LoVo (cell line): Measurements from ENCODE around the gene PLXNA2.

Experiments
- DNase-seq: peaks from one replicate; pipeline ENCODE4 v3.0.0-alpha.2; 2016; ENCODE audit warnings: low spot score

PLXNA2 gene

DNA sequence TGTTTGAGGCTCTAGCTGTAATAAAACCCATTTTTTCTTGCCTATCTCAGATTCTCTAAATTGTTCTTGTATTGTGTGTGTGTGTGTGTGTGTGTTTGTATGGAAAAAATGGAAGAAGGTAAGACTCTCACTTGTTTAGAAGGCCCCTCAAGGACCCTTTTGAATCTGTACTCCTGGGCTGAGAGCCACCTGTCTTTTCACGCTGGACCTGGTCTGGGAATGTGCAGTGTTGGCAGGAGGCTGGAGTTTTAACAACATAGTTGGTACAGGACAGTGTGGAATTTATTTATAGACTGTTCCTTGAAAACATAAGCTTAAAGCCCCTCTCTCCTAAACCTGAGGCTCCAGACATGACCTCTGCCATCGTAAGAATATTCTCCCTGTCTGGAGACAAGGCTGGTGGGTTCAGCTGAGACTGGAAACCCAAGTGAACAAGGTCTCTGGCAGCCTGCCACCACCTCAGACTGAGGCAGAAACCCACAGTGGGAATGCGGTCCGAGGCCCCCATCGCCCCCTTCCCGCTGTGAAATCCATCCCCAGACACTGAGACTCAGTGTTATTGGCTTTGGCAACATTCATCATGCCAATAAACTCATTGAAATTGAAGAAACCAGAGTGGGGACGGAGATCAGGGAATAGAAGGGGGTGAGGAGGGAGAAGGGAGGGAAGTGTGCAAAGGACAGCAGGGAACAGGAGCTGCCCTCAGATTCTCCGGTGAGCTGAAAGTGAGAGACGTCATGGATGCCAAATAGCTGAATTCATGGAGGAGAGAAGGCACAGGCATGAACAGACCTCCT, 24.6 kb upstream of the PLXNA2 start:
- no peak for DNase-seq

DNA sequence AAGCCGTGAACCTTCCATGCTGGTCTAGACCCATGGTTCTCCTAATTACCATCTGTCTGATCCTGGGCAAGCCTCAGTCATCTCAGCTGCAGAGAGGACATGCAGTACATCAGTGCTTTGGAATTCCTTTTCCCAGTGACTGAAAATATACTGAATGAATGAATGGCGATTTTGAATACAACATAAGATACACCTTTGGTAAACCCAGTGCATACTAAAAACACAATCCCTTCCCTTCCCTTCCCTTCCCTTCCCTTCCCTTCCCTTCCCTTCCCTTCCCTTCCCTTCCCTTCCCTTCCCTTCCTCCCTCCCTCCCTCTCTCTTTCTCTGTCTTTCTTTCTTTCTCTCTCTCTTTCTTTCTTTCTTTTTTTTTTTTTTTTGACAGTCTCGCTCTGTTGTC, 21.3 kb upstream of the PLXNA2 start:
- DNase-seq: no peak

DNA sequence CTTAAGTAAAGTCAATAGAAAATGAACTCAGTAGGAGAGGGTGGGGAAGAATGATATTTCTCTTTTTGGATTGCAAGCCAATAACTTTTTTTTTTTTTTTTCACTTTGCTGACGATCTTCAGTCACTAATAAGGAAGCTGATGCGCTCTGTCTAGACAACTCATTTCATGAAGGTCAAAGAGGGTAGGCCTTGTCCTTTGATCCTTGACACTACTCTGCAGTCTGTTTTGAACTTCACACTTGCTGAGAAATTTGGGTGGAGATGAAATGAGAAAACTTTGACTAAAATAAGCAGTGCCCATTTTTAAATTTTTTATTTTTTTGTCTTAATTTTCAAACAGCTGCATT, 20.9 kb upstream of the PLXNA2 start:
- no peak for DNase-seq

DNA sequence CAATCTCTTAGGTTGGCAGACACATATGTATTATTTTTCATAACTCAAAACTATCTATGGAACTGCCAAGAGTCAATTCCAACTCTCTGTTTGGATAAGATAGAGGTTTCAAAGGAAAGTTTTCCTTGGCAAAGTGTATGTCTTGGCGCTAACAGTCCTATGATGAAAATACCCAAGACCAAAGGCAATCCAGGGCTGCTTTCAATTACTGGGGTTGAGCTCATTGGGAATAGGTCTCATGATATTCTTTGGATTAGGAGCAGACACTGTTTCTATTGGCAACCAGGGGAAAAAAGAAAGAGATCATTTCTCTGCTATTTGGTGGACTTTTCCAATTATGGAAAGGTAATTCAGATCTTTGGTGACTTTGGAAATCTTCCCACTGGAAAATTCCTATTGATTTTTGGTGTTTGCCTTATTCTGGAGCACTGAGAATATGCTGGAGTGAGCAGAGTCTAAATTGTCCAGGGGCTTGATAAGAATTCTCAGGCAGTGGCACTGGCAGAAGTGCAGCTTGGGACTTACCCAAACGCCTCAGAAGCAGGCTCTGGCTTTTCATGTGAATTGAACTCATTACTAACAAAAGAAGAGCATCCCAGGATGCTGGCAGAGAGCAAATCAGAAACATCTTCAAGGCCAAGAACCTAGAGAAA, 20.4 kb upstream of the PLXNA2 start:
- no peak for DNase-seq

DNA sequence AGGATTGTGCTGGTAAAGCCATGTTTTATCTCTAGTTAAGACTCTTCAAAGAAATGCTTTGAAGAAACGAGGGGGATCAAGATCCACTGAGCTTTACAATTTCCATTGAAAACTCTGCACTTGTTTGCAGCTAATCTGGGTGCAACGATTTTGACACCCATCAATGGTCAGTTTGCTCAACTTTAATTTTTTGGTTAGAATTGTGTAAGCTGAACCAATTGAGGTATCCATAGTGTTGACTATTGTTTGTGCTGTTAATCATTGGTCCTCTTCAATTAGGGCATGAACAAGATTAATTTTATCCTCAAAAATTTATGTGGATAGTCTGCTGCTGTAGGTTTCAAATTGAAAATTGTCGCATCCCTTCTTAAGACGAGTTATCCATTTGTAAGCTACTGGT, 17.7 kb upstream of the PLXNA2 start:
- no peak for DNase-seq

DNA sequence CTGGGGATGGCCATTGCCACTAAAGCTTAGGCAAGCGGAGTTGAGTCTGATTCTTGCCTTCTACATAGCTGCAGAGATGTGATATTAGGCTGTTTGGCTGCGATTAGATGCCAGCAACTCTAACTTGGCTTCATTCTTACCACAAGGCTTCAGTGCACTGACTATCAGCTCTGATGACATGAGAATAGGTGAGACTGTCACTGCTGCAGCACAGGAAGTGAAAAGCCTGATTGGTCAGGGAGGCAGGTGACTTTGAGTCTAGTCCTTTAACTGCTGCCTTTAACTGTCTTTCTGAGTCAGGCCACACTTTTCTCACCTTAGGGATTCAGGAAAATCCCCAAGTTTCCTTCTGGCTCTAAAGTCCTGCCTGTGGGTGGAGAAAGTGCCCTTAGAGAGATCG, 14.1 kb upstream of the PLXNA2 start:
- no peak for DNase-seq

DNA sequence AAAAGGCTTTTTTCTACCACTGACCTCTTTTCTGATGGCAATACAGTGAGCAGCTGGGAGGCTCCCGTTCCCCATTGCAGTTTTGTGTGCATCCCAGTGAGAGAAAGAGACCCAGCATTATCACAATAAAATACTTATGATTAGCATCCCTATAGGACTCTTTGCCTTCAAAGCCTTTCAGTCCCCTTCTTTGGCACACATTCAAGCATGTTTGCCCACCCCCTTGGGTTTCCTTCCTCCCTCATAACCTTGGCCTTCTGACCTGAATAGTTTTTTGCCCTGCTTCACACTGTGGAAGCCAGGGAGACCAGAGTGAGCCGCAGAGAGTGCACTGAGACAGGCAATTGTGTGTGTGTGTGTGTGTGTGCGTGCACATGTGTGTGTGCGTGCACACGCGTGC, 13.2 kb upstream of the PLXNA2 start:
- no peak for DNase-seq

DNA sequence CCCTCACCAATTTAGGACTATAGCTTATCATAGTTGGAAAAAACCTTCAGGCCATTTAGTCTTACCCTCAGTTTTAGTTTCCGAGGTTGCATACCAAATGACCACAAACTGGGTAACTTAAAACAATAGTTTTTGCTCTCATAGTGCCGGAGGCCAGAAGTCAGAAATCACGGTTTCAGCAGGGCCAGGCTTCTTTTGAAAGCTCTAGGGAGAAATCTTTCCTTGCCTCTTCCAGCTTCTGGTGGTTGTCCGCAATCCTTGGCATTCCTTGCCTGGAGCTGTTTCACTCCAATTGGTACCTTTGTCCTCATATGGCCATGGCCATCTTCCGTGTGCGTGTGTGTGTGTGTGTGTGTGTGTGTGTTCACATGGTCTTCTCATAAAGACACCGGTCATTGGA, 12.4 kb upstream of the PLXNA2 start:
- no peak for DNase-seq

DNA sequence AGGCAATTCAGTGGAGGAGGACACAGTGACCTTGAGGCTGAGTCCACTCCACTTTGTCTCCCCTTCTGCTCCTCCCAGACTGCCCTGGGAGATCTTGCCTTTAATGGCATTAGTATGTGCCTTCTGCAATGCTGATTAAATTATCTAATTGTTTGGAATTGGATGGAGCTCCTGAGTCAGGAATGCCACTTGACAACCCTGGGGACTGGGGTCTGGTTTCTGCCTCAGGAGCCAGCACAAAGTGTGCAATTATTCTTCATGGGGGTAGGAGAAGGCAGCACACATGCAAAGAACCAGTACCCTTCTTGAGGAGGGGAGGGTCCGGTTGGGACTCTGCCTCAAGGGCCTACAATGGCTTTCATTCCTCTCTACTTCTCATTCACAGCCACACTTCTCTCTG, 11.9 kb upstream of the PLXNA2 start:
- DNase-seq: no peak

DNA sequence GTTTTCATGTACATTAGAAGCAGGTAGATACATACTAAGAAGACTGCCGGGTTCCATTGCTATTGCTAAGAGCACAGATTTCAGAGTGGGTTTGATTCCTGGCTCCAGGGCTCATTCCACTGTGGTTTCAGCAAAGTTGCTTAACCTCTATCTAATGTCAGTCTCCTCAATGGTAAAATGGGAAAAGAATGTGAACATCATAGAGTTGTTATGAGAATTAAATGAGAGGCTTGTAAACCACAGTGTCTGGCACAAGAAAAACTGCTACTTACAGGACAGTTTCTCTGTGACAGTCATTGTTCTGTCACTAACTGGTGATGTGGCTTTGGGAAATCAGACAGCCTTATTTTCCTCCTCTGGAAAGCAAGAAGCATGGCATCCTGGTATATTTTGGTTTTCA, 10.7 kb upstream of the PLXNA2 start:
- no peak for DNase-seq

DNA sequence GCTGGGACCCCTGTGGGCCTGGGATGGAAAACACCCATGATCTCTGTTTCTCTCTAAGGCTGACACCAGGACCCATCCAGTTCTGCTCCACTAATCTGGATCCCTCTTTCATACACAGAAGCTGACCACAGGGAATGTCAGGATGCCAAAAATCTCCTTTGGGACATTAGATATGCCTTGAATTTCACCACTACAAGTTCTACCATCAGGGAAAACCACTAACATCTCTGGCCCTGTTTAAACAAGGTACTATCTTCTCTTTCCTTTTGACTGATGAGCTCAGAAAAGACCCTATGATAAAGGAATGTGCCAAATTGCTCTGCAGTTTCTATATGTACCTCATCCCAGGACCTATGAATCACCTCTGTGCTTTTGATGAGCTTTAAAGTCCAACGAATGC, 10.2 kb upstream of the PLXNA2 start:
- DNase-seq: no peak

DNA sequence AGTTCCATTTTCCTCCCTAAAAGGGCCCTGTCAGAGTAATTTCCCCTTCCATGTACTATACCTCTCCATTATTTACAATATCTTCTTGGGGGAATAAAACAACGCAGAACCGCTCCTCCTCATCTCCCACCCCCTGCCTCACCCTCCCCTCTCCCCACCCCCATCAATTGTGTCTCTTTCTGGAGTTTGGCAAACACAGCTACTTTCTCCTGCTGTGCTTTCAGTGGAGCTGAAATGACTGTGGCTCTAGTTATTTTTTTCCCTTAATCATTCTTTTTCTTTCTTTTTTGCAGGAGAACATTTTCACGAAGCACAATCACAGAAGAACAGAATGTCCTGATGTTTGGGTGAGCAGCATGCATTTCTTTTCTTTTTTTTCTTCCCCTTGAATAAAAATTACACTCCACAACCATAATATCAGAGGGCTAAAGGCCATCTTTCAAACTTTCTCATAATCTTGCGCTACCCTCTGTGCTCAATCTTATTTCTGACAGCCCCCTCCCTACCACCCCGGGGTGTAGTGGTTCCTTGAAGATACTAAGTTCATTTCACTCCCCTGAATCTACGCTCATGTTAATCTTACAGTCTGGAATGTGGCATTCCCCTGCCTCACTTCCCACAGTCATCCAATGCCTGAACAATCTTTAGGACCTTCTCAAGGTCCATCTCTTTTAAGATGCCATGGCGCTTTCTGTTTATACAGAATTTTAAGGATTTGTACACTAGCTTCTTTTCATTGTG, 8.8 kb upstream of the PLXNA2 start:
- DNase-seq: no peak

DNA sequence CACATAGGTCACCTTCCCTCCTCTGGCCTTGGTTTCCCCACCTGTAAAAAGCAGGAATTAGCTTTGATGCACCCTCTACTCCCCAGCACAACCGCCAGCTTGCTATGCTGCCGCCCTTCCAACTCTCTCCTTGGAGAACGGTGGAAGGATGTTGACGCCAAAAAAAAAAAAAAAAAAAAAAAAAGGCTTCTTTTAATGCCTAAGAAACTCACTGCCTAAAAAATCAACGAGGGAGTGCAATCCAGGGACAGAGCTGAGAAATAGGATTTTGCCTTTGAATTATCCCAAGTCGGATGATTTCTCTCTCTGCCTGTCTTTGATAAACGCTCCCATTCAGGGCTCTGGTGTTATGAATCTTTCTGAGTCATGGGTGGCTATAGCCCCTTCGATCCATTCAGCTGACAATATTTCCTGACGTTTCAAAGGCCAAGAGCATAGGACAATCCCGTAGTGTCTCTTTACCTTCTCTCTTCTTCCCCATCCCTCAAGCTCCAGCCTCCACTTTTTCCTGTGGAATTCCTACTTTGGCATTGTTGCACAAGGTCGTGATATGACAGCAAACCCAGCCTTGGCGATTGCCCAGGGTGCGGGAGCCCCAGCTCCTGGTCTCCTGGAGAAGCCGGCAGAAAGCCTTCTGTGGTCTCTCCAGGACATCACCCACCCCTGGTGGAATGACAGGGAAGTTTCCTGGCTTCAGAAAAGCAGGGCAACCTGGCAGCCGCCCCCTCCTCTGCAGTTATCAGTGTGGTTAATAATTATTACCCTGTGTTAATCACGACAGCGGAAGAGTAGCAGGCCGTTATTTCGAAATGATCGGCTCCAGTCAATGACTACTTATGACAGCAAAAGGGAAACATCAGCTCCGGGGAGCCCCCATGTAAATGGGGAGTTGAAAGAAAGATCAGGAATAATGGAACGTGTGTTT, 8.0 kb upstream of the PLXNA2 start:
- no peak for DNase-seq

DNA sequence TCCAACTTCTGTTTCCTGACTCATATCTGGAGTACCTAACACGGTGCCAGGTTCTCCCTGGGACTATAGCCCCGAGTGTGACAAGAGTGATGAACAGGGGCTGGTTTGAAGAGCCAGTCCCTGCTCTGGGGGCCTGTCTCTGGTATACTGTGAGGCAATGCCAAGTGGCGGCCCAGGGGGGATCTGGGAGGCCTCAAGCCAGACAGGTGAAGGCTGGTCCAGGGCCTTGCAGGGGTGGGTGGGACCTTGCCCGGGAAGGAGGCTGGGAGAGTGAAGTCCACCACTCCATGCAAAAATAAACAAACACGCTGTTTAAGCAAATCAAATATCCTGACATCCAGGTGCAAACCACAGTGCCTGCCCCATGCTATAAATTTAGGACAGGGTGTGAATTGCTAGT, 6.8 kb upstream of the PLXNA2 start:
- DNase-seq: no peak

DNA sequence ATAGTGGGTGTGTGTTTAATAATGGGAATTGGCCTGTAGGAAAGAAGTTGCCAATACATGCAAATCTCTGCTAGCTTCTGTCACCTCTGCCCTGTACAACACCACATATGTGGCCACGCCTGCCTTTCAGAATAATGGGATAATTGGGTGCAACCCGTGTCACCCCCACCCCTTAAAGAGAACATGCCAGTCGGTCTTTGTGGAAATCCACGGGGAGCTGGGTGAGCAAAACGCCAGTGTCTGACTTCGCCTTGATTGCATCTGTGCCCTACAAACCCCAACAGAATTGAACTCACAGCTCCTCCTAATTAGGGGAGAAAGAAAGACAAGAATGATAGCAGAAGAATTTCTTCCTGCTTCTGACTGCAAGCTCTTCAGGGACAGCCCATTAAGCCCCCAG, 6.4 kb upstream of the PLXNA2 start:
- DNase-seq: no peak

DNA sequence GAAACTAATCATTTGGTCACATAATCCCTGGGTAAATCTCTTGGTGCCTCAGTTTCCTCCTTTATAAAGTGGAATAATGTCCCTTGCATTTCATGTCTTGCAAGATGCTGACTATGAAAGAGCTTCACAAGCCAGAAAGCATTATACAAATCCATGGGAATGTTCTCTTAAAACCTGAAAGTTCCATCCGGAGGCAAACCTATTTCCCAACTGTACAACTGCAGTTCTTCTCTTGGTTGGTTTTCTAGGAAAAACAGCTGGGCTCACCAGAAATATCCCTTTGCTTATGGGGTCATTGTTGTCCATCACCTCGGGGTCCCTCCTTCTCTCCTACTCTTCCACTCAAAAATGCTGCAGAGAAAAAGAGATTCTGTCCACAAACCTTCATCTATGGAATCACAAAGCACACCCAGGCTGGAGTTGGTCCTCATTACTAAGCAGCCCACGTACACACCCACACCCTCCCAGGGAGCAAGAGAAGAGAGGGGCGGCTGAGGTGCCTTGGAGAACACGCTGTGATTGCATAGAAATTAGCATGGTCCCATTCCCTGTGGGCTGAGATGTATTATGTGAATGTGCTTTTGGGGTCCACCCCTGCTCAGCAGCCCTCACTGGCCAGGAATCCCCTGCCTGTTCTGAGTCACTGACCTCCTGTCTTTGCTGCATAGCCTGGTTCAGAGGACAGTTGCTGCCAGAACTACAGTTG, 5.0 kb upstream of the PLXNA2 start:
- DNase-seq: no peak

DNA sequence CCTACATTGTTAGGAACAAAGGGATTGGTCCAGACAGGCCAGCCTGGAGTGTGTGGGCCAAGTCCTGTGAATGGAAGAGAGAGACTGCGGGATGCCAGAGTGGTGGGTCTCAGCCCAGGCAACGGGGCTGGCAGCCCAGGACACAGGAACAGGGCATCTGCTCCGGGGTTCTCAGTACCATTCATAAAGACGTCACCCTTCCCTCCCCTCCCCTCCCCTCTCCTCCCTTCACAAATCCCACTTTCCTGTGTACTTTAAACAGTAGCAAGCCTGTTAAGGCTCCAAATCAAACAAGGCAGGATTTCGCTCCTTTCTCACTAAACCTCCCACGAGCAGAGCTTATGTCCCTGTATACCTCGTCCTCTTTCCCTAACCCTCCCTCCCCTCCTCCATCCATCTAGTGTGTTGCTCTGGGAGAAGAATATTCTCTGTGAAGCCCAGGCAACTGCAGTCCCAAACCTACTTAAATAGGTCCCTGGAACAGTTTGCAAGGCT, 4.2 kb upstream of the PLXNA2 start:
- DNase-seq: no peak

DNA sequence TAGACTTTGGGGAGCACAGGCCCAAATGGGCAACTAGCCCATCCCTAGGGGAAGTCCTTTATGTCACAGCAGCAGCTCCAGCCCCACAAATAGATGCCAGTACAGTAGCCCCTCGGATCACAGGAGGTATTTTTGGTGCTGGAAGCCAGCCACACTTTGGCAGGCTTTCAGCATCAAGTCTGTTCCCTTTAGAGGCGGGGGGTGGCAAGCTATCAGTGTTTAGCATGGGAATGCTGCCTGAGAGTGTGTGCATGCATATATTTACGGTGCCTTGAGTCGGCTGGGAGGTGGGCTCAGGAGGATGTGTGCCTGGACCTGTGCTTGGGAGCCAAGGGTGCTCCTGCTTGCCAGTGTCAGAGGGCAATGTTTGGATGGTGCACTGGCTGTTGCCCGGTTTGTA, 3.5 kb upstream of the PLXNA2 start:
- no peak for DNase-seq

DNA sequence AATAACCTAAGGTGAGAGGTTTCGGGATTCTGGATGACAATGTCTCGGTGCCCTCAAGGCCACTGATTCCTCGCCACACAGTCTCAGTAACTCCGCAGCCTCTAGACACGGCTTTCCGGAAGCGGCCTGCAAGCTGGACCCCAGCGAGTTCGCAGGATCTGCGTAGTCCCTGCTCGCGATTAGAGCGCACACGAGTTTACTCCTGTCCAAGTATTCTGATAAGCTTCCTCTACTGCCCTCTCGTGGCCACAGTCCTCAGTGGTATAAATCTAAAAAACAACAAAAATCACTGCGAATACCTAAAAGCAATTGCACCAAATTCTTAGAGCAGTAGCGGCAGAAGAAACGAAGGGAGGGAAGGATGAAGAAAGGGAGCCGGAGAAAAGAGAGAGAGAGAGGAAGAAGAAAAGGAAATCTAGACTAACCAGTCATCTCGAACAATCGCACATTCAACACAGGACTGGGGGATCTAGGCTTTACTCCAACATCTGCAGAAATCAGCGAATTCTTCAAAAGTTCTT, 1.1 kb upstream of the PLXNA2 start:
- peak; percentile 85 for DNase-seq

DNA sequence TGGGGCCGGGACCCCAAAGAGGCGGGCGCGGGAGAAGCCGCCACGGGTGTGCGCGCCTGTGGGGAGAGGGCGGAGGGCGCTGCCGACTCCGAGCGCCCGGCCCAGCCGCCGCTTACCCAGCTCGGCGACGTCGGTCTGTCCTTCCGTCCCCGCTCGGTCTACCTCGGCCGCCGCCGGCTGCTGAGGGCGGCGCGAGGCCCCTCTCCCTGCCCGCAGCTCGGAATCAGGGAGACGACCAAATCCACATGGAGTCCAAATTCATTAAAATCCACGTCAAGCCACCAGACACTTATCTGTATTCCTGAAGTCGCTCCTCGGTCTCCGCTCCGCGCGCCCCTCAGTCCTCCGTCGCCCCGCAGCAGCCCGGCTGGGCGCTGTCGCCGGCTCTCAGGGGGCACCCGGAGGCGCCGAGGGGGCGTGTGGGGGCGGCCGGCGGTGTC, 637 bp downstream of the PLXNA2 start:
- DNase-seq: no peak

DNA sequence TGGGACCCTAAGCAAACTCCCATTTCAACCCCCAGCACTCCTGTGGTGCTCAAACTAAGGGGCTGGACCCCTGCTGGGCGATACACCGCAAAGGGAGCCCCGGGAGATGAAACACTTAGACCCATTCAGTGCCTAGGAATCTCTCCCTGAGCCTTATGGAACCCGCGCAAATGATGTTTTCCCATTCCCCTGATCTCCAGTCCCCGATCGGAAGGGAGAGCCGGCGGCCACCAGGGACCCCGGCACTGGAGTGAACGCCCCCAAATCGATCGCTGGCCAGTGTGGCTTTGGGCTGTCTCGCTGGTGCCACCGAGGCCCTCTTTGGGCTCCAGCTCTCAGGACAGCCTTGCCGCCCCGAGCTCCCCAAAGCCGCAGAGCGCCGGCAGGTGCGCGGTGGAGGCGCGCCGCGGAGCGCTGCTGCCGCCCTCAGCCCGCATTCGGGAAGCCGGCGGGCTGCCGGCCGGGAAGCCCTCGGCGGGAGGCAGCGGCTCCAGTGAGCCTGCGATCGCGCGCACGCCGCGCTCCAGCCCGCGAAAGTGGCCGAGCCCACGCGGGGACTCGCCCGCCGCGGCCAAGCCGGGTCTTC, 1.1 kb downstream of the PLXNA2 start:
- DNase-seq: peak; percentile 30
